NCI-H1930 (cell line): ENCODE results near the gene ZKSCAN5.
"Not testable (repeated sequence)": the region's sequence is repeated elsewhere in the genome, so short reads cannot be mapped to it uniquely, and the experiment has no call there.

Source experiments
- DNase-seq, 2 experiments: peaks; one replicate each; lab custom pipeline; 2025; lab: John Stamatoyannopoulos, UW

The ZKSCAN5 gene

DNA sequence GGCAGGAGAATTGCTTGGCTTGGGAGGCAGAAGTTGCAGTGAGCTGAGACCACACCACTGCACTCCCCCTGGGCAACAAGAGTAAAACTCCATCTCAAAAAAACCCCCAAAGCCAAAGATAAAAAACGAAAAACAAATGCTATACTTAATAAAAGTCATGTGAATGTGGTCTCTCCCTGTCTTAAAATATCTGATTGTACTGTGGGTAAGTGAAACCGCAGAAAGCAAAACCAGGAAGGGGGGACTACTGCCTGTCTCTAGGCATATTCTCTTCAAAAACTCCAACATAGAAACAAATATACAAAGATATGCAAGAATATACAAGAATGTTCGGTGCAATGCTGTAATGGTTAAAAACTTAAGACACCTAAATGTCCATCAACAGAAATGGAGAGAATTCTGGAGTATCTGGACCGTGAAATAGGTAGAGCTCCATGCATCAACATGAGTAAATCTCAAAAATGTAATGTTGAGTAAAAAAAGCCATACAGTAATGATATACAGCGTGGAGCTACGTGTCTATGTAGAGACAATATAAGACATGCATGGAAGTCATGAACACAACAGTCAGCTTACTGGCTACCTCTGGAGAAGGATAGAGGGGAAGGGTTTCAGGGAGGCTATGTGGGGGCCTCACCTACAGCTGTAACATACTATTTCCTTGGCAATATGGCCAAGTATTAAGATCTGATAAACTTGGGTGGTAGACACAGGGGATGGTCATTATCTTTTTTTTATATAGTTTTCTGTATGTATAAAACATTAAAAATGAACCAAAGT lies 6.5 kb upstream of the ZKSCAN5 start:
- no peak for DNase-seq

DNA sequence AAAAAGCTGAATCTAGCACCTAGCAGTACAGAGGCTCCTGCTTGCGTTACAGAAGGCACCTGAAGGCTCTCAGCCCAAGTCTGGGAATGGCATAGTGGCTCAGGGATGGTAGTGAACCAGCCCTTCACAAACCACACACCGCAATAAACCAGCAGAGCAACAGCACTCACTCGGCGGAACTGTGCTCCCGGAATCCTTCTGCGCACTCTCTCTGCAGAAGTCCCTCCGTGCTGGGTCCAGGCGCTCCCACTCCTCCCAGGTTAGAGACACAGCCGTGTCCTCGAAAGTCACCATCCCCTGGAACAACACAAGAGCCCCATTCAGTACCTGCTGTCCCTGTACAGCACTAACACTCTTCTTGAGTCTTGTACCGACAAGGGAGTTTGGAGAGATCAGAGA lies 5.9 kb upstream of the ZKSCAN5 start:
- DNase-seq = no peak

DNA sequence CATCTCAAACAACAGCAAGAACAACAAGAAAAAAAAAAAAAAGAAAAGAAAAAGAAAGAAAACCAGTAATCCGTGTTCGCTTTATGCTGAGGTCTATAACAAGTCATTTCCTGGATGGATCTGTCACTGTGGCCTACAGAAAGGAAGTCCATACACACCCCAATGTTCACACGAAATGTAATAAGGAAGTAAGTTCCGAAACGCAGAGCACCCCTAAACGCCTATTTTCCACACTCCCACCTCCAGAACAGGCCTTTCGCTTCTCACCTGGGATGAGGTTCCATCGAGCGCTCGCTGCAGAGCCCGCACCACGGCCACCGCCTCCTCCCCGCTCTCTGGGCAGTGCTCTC lies 5.1 kb upstream of the ZKSCAN5 start:
- no peak for DNase-seq

DNA sequence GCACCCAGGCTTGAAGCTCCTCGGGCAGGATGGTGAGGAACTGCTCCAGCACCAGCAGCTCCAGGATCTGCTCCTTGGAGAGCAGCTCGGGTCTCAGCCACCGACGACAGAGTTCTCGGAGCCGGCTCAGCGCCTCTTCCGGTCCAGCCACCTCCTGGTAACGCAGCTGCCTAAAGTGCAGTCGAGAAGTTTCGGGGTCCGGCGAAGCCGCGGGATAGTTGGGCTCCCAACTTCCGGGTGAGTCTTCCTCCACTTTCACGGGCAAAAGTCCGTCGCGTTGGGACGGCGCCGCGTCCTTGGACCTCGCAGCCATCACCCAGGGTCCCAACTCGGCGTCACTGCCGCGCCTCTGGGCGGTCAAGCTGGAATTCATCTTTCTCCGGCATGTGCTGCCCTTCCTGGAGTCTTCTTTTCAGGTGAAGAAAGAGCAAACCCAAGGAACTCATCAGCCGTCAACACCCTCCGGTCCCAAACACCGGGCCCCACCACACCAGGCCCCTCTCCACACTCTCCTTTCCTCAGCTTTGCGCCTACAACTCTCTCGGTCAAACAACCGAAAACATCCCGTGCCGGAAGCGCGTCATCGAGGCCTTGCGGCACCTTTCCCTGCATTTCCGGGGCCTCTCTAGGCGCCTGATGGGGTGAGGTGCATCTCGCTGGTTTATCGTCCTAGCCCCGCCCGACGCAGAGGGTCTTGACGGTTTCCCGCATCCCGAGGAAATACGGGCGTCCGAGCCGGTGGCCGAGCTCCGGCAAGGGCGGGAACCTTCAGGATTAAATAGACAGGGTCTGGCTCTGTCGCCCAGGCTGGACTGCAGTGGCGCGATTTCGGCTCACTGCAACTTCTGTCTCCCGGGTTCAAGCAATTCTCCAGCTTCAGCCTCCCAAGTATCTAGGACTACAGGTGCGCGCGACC lies 4.5 kb upstream of the ZKSCAN5 start, which contains the start of gene ZNF394:
Gene ZNF394 (minus strand): TSS at position 561 of the 916 bp plus-strand sequence. CDS start 188 bp downstream, at position 373.
- DNase-seq = peak; percentile 93 to 95

DNA sequence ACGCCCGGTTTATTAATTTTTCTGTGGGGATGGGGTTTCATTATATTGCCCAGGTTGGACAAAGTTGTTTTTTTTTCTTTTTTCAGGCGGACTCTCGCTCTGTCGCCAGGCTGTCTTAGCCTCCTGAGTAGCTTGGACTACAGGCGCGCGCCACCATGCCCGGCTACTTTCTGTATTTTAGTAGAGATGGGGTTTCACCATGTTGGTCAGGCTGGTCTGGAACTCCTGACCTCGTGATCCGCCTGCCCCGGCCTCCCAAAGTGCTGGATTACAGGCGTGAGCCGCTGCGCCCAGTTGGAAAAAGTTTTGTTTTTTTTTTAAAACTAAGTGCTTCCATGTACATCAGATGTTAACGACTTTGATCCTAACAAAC lies 3.8 kb upstream of the ZKSCAN5 start:
- DNase-seq = no peak

DNA sequence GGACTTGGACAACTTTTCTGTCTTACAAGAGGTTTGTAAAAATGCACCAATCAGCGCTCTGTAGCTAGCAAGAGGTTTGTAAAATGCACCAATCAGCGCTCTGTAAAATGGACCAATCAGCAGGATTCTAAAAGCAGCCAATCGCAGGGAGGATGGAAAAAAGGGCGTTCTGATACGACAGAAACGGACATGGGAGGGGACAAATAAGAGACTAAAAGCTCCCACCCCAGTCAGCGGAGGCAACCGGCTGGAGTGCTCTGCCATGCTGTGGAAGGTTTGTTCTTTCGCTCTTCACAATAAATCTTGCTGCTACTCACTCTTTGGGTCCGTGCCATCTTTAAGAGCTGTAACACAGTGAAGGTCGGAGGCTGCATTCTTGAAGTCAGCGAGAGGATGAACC lies 3.2 kb upstream of the ZKSCAN5 start:
- not testable (repeated sequence) for DNase-seq

DNA sequence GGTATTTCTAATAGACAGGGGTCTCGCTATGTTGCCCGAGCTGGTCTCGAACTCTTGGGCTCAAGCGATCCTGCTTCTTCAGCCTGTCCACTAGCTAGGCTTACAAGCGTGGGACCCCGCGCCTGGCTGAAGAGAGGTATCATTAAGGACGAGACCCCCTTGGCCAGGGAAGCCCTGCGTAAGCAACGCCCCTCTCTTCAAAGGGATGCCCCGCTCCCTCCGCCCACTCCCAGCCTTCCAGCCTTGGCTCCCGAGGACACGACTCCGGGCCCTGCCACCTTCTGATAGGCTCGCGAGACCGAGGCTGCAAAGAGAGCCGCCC lies 220 bp upstream of the ZKSCAN5 start:
- peak; percentile 98 to 99 for DNase-seq

DNA sequence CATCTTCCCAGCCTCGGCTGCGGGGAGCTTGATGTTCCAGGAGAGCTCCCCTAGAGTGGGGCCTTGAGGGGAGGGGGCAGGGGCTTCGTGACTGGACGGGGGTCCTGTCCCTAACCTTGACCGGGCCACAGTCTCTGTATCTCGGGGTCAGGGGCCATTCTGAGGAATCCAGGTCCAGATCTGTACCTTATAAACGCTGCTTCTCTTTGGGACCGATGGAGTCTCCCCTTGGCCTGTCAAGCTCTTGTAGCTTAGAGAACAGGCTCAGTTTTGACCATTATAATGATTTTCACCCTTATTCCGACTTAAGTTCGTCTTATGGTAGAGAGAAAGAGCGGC lies 831 bp downstream of the ZKSCAN5 start:
- DNase-seq = no peak

DNA sequence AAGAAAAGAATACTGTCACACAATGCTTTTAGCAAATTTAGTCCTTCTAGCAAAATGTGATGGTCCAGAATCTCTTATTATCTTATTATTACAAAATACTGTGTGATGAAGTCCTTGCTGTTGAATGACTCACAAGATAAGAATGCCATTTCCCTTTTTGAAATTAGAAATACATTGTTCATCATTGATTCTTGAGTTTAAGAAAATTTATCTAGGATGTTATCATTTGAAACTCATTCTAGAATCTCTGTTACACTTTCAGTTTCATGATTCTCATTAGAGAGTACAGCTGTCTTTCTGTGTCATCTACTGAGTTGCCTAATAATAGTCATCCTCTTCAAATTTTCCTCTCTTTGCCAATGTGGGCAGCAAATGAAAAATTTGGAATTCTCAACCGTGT lies 9.6 kb downstream of the ZKSCAN5 start:
- DNase-seq = no peak

DNA sequence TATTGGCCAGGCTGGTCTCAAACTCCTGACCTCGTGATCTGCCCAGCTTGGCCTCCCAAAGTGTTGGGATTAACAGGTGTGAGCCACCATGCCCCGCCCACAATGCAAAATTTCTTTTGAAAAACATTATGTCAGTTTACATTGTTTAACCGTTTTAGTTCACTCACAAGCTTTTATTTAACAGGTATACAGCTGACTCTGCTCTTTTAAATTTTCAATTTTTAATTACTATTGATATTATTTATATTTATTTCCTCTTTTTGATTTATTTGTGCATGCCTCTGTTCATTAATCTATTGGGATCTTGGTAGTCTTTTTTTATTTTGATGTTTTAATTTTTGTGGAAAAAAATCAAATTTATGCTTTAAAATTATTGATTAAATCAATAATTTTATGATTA lies 16.9 kb downstream of the ZKSCAN5 start:
- no peak for DNase-seq

DNA sequence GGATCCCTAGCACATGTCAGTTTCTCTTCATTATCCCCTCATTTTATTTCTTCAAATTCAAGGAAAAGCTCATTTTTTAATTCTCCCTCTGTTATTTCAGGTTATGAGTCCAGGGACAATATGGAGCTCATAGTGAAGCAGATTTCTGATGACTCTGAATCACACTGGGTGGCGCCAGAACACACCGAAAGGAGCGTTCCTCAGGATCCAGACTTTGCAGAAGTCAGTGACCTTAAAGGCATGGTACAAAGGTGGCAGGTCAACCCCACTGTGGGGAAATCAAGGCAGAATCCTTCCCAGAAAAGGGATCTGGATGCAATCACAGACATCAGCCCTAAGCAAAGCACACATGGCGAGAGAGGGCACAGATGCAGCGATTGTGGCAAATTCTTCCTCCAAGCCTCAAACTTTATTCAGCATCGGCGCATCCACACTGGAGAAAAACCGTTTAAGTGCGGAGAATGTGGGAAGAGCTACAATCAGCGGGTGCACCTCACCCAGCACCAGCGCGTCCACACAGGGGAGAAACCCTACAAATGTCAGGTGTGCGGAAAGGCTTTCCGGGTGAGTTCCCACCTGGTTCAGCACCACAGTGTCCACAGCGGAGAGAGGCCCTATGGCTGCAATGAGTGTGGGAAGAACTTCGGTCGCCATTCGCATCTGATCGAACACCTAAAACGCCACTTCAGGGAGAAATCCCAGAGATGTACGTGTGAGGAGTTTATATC lies 21.4 kb downstream of the ZKSCAN5 start:
- no peak for DNase-seq

DNA sequence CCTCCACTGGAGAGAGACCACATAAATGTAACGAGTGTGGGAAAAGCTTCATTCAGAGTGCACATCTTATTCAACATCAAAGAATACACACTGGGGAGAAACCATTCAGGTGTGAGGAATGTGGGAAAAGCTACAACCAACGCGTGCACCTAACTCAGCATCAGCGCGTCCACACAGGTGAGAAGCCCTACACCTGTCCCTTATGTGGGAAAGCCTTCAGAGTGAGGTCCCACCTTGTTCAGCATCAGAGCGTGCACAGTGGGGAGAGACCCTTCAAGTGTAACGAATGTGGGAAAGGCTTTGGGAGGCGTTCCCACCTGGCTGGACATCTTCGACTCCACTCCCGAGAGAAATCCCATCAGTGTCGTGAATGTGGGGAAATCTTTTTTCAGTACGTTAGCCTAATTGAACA lies 26.9 kb downstream of the ZKSCAN5 start:
- no peak for DNase-seq

DNA sequence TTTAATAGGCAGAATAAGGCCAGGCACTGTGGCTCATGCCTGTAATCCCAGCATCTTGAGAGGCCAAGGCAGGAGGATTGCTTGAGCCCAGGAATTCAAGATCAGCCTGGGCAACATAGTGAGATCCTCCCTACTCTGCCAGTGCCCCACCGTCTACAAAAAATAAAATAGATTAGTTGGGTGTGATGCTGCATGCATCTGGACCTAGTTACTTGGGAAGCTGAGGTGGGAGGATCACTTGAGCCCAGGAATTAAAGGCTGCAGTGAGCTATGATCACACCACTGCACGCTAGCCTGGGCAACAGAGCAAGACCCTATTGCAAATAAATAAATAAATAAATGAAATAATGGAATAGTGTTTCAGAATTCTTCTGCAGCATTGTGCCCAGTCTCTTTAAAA lies 31.2 kb downstream of the ZKSCAN5 start:
- DNase-seq = no peak

DNA sequence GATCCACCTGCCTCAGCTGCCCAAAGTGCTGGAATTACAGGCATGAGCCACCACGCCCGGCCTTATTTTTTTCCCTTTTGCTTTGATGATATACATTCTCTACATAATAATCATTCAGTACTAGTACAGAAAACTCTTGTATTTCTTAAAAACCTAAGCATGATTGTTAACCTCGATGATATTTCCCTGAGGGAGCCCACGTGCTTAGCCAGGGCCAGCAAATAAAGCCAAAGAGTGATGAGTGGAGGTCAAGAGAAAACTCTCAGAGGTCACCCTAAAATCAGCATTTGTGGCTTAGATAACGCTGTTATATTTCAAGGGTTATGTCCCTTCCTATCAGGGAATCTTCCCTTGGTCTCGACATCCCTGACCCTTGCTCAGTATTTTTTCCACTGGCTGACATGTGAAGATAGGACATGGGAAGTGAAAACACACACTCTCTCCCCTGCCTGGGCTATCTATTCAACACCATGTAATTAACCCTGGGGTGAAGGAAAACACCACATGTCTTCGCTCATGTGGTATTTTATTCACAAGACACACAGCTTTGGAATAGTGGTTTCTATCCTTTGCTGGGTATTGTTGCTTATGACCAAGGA lies 34.9 kb downstream of the ZKSCAN5 start:
- no peak for DNase-seq

DNA sequence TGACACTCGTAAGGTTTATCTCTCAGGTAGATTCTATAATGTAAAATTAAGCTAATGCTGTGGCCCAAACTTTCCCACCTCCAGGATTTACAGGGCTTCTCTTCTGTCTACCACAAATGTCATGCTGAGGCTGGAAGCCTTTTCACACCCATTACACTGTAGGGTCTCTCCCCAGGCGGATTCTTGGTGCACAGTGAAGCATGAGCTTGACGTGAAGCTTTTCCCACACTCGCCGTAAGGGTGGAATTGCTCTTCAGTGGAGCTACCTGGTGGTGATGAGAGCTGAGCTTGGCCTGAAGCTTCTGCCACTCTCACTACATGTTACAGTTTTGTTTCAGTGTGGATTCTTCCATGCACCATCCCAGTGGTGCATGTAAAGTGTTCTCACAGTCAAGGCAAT lies 36.1 kb downstream of the ZKSCAN5 start:
- DNase-seq = no peak

DNA sequence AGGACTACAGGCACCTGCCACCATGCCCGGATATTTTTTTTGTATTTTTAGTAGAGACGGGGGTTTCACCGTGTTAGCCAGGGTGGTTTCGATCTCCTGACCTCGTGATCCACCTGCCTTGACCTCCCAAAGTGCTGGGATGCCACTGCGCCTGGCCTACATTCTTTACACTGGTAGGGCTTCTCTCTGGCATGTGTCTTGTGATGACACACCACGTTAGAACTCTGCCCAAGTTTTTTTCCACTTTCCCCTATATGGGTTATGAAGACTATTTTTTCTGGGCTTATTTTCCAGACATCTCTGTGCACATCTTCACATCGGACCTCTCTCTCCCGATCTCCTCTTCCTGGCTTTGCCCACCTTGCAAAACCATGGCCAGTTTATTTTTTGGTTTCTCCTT lies 36.8 kb downstream of the ZKSCAN5 start:
- no peak for DNase-seq

DNA sequence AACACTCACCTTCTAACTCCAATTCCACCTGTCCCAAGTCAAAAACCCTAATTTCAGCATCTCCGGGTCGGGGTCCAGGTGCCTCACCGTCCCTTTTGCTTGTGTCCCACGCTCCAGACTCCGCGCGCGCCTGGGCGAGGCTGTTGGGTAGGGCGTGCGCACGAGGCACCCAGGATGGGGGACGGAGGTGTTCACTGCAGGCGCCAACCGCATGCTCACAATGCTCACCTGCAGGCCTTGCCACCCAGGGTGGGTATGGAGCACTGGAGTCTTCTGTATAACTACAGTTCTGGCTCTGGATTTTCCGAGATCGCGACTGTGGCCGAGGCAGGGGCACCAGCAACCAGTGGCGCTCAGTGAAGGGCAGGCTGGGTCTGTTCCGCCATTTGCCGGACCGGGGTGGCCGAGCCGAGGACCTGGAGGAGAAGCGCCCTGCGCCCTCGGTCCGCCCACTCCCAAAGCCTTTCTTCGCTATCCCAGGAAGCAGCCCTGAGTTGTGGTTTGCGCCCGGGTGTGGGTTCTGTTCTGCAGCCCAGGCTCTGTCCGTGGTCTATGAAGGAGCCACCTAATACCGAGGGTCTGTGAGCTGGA lies 38.7 kb downstream of the ZKSCAN5 start:
- no peak for DNase-seq

DNA sequence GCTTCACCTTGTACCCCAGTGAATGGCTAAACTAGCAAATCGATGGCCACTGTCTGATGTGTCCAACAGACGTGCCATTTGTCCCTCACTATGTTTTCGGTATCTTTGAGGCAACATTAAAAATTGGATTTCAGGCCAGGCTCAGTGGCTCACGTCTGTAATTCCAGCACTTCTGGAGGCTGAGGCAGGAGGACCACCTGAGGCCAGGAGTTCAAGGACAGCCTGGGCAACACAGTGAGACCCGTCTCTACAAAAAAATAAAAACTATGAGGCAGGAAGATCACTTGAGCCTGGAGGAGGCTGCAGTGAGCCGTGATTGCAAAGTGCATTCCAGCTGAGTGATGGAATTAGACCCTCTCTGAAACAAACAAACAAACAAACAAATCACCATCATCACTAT lies 39.5 kb downstream of the ZKSCAN5 start:
- DNase-seq = no peak

DNA sequence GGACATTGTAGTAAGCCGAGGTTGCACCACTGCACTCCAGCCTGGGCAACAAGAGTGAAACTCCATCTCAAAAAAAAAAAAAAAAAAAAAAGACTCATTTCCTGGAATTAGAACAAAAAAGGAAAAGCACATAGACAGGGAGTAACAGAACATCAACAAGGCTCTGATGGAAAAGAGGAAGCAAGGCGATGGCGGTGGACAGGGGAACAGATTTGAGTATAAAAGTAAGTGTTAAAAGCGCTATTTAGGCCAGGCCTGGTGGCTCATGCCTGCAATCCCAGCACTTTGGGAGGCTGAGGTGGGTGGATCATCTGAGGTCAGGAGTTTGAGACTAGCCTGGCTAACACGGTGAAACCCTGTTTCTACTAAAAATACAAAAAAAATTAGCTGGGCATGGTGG lies 40.8 kb downstream of the ZKSCAN5 start:
- DNase-seq = not testable (repeated sequence)

DNA sequence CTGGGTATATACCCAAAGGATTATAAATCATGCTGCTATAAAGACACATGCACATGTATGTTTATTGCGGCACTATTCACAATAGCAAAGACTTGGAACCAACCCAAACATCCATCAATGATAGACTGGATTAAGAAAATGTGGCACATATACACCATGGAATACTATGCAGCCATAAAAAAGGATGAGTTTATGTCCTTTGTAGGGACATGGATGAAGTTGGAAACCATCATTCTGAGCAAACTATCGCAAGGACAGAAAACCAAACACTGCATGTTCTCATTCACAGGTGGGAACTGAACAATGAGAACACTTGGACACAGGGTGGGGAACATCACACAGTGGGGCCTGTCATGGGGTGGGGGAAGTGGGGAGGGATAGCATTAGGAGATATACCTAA lies 45.1 kb downstream of the ZKSCAN5 start:
- not testable (repeated sequence) for DNase-seq

DNA sequence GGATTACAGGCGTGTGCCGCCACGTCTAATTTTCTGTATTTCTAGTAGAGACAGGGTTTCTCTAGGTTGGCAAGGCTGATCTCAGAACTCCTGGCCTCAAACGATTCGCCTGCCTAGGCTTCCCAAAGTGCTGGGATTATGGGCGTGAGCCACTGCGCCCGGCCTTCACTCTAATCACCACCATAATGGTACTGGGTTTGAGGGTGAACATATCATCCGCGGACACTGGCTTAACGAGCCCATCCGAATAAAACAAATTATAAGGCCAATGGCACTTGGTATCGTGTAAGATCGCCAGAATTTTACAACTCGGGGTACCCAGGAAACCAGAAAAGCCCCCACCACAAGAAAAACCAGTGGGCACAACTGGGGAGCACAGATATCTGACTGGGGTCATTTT lies 46.9 kb downstream of the ZKSCAN5 start:
- no peak for DNase-seq
